Upper lobe of left lung (tissue), 6 donors: Measurements from ENCODE around the gene MTIF3. TPM values are rescaled to one million over a fixed set of nuclear protein-coding genes. Genes with fewer than 3 reads are reported as not detected.

Experiments
- ATAC-seq, 2 donors: fragments of 200-7000 bp; cut with Tn5 transposase; one replicate each; pipeline ENCODE4 v1.9.1; 2022; ENCODE audit warnings: mild to moderate bottlenecking in 2 of 2, moderate library complexity in 2 of 2; ENCODE audit not compliant: low FRiP score in 2 of 2
- DNase-seq, 2 donors: peaks; one replicate each; pipeline ENCODE4 v3.0.0-alpha.2; 2019 to 2020
- H3K27ac ChIP-seq, 4 donors: fragments of 200-600 bp; sonication (generic); one replicate each; pipeline ENCODE4 v1.5.1; 2016 to 2019
- H3K27me3 ChIP-seq, 4 donors: fragments of 200-600 bp; sonication (generic); one replicate each; pipeline ENCODE4 v1.5.1; 2017 to 2019
- H3K36me3 ChIP-seq, 4 donors: fragments of 200-600 bp; sonication (generic); one replicate each; pipeline ENCODE4 v1.5.1; 2016 to 2019
- H3K4me1 ChIP-seq, 4 donors: fragments of 200-600 bp; sonication (generic); one replicate each; pipeline ENCODE4 v1.5.1; 2018 to 2019
- H3K4me3 ChIP-seq, 4 donors: fragments of 200-600 bp; sonication (generic); one replicate each; pipeline ENCODE4 v1.5.1; 2017 to 2019; ENCODE audit warnings: mild to moderate bottlenecking in 2 of 4, moderate library complexity in 1 of 4
- H3K9me3 ChIP-seq, 4 donors: fragments of 200-600 bp; sonication (generic); one replicate each; pipeline ENCODE4 v1.5.1; 2018 to 2019
- EP300 ChIP-seq, 4 donors: sonication (generic); formaldehyde crosslinking; IDR thresholded peaks; one replicate each; pipeline ENCODE4 v1.5.1; 2017; ENCODE audit warnings: antibody characterized with exemption in 4 of 4, control low read depth in 2 of 4
- POLR2A ChIP-seq, 4 donors: fragments of 450-650 bp; IDR thresholded peaks; one replicate each; pipeline ENCODE4 v1.5.1; 2016 to 2017; ENCODE audit warnings: antibody characterized with exemption in 4 of 4, mild to moderate bottlenecking in 2 of 4
- POLR2AphosphoS5 ChIP-seq, 2 donors: sonication (generic); formaldehyde crosslinking; IDR thresholded peaks; one replicate each; pipeline ENCODE4 v1.5.1; 2017; ENCODE audit warnings: antibody characterized with exemption in 2 of 2
- WGBS, 2 donors: methylation state at CpG; one replicate each; pipeline ENCODE4 v1.1.5; 2017 to 2018; 5-methylcytosine and 5-hydroxymethylcytosine counted together
- total RNA-seq, 6 donors: library from RNA; depleted of rRNA in 4 of 6; stranded (reverse); fragments of >200 nt in 4 of 6; gene quantifications; one replicate each; pipeline versions ENCODE4 v1.1.0 to v1.2.1, GENCODE V29; 2016 to 2021
- TF ChIP-seq, protein P1 (sequence below), 6 experiments: fragments of 450-650 bp in 4 of 6; fragments of 200-600 bp in 2 of 6; sonication (generic) in 2 of 6; IDR thresholded peaks; one replicate each; pipeline ENCODE4 v1.5.1; 2016 to 2019; ENCODE audit warnings: antibody characterized with exemption in 6 of 6
- donor health status: DM: no; HTN: no; CAD: no; lungs with moderate emphysema.
- donor health status: DM: no; HTN: yes; CAD: no; lungs with severe emphysema.

MTIF3 gene
- total RNA-seq, 6 donors from 2014 or later = 31.2 to 104 (median 38.8) TPM

DNA sequence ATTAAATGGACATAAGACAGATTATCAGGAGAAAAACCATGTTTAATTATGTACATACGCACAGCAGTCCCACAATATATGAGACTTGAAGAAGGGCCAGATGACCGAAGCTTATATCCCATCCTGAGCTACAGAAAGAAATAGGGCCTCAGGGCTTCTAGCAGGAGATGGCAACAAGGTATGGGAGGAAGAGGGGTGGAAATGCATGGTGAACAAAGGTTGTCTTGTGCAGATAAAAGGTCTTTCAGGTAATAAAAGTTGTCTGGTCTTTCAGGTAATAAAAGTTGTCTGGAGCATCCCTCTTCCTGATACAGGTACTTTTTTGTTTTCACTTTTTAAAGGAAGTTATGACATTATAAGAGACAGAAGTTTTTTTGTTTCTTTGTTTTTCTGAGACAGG is 41.4 kb downstream of the MTIF3 start:
- no peaks in the 10 kb centered on the region for H3K9me3 ChIP-seq
- no peak overlapping the region for H3K27ac ChIP-seq
- no peaks in the 10 kb centered on the region for H3K27me3 ChIP-seq
- H3K36me3 ChIP-seq = no peaks in the 10 kb centered on the region
- DNase-seq = no peak
- WGBS, 2 donors = 88 to 98% methylated on average over 2 of the region's 2 CpGs
- peaks cover 0 to under 1% (median 0%) of the 10 kb centered on the region in 4 donors for H3K4me1 ChIP-seq
- TF ChIP-seq POLR2AphosphoS5 (IDR thresholded peaks at IDR 0.05) (no peak), EP300 (IDR thresholded peaks at IDR 0.05) (no peak), POLR2A (IDR thresholded peaks at IDR 0.05) (no peak)
- TF ChIP-seq, protein P1, sequence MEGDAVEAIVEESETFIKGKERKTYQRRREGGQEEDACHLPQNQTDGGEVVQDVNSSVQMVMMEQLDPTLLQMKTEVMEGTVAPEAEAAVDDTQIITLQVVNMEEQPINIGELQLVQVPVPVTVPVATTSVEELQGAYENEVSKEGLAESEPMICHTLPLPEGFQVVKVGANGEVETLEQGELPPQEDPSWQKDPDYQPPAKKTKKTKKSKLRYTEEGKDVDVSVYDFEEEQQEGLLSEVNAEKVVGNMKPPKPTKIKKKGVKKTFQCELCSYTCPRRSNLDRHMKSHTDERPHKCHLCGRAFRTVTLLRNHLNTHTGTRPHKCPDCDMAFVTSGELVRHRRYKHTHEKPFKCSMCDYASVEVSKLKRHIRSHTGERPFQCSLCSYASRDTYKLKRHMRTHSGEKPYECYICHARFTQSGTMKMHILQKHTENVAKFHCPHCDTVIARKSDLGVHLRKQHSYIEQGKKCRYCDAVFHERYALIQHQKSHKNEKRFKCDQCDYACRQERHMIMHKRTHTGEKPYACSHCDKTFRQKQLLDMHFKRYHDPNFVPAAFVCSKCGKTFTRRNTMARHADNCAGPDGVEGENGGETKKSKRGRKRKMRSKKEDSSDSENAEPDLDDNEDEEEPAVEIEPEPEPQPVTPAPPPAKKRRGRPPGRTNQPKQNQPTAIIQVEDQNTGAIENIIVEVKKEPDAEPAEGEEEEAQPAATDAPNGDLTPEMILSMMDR (IDR thresholded peaks at IDR 0.05) = no peak
- ATAC-seq = no peak
- H3K4me3 ChIP-seq = no peak overlapping the region

DNA sequence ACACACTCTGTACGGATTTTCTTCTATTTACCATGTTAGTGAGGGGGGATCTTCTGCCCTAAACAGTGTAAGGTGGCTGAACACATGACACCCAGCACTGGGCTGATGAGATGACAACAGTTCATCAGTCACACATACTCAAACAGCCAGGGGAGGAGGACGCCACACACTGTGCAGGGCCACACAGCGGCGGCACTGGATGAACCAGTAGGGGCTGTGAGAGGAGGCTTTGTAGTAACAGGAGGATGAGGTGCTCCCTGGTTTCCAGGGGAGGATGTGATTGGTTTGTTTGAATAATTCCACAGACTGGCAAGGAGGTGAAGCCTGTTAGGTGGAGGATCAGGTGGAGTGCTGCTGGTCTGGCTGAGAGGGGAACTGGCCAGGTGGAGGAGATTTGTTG is 42.3 kb downstream of the MTIF3 start:
- Histone ChIP-seq H3K27me3 (no peaks in the 10 kb centered on the region), H3K4me1 (peaks cover 0 to 6% (median 0%) of the 10 kb centered on the region in 4 donors), H3K27ac (no peak overlapping the region), H3K9me3 (no peaks in the 10 kb centered on the region), H3K36me3 (no peaks in the 10 kb centered on the region), H3K4me3 (no peak overlapping the region)
- no peak for DNase-seq
- TF ChIP-seq POLR2AphosphoS5 (IDR thresholded peaks at IDR 0.05) = no peak
- TF ChIP-seq, protein P1 (IDR thresholded peaks at IDR 0.05) = no peak
- TF ChIP-seq EP300 (IDR thresholded peaks at IDR 0.05) = no peak
- TF ChIP-seq POLR2A (IDR thresholded peaks at IDR 0.05) = no peak
- 57 to 65% methylated on average over 4 of the region's 4 CpGs for WGBS, 2 donors
- ATAC-seq = no peak

DNA sequence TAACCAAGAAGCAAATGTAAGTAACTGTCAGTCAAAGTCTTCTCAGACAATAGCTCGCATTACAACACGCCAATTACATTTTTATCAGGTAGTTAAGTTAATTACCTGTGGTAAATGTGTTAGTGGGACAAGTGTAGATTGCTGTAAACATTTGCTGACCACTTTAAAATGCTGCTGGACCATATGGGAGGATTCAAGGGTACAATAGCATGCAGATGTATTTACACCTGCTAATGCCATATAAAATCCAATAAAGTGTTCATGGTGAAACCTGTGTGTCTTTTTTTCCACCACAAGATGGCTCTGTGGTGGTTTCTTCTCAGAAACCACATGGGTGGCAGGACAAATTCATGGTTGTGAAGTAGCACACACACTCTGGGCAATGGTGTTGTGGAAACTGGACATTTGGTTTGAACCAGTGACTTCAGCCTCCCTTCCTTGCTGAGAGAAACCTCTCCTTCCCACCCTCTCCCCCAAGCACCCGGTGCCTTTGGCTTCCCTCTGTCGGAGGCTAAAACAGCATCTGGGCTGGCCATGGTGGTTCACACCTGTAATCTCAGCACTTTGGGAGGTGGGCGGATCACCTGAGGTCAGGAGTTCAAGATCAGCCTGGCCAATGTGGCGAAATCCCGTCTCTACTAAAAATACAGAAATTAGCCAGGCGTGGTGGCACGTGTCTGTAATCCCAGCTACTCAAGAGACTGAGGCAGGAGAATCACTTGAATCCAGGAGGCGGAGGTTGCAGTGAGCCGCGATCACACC is 44.0 kb downstream of the MTIF3 start:
- Histone ChIP-seq H3K27ac (no peak overlapping the region), H3K9me3 (no peaks in the 10 kb centered on the region), H3K4me3 (no peak overlapping the region), H3K4me1 (peaks cover 0 to 10% (median 2%) of the 10 kb centered on the region in 4 donors), H3K27me3 (no peaks in the 10 kb centered on the region), H3K36me3 (no peaks in the 10 kb centered on the region)
- DNase-seq (no peak), ATAC-seq (peak in 1 of 2 donors; percentile 54)
- whole genome bisulfite sequencing, 2 donors = 83 to 89% methylated on average over 12 of the region's 12 CpGs
- TF ChIP-seq, protein P1 (IDR thresholded peaks at IDR 0.05) = peak; percentile 30 to 61 (median 54)
- no peak for TF ChIP-seq POLR2AphosphoS5 (IDR thresholded peaks at IDR 0.05)

DNA sequence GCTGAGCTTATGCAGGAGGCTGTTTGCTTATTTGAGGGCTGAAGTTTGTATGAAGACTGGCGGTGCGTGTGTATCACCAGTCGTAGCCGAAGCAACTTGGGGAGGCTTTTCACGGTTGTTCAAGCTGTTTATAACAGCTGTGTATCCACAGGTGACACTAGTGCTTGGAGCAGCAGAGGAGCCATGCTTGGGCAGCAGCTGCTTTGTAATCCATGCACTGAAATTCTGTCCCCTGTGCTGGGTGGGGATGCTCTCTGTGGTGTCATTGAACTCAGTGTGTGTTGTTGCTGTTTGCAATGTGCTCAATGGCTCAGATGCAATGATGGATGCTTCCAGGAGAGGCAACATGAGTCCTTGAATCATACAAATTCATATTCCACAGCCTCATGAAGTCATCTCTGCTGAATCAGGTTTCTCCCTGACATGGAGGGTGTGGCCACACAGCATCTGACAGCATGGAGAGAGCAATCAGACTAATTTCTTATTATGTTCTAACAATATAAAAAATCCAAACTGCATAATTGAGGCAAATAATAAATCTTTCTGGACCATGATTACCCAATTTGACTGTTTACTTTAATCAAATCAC is 44.7 kb downstream of the MTIF3 start:
- Histone ChIP-seq H3K4me1 (peaks cover 3 to 10% (median 6%) of the 10 kb centered on the region in 4 donors), H3K27me3 (no peaks in the 10 kb centered on the region), H3K36me3 (no peaks in the 10 kb centered on the region), H3K9me3 (no peaks in the 10 kb centered on the region), H3K4me3 (no peak overlapping the region), H3K27ac (no peak overlapping the region)
- DNase-seq = no peak
- WGBS, 2 donors = 93 to 100% methylated on average over 4 to 5 of the region's 5 CpGs
- no peak for TF ChIP-seq POLR2AphosphoS5 (IDR thresholded peaks at IDR 0.05)
- TF ChIP-seq, protein P1 (IDR thresholded peaks at IDR 0.05) = no peak
- no peak for ATAC-seq
